Neural cell (in vitro differentiated cells): Measurements from ENCODE around the gene TRIM25. TPM values are rescaled to one million over a fixed set of nuclear protein-coding genes. Genes with fewer than 3 reads are reported as not detected.

Source experiments
- H2AFZ ChIP-seq: fragments of 200-600, 300-800 bp; sonication (generic), shearing (Covaris generic); 2 replicates; pipeline ENCODE4 v1.6.0; 2014; ENCODE audit warnings: low read depth, mild to moderate bottlenecking, antibody characterized with exemption, low read length, moderate library complexity
- H3F3A ChIP-seq: fragments of 200-600 bp; shearing (Covaris generic); 2 replicates; pipeline ENCODE4 v1.6.1; 2016; ENCODE audit warnings: mild to moderate bottlenecking, moderate library complexity, mixed read lengths, antibody characterized with exemption, low read length; ENCODE audit not compliant: insufficient read depth, poor library complexity, severe bottlenecking
- H3K27ac ChIP-seq: fragments of 200-600, 300-800 bp; sonication (generic), shearing (Covaris generic); 2 replicates; pipeline ENCODE4 v1.5.1; 2014; ENCODE audit warnings: mild to moderate bottlenecking, low read length, moderate library complexity
- H3K27me3 ChIP-seq: fragments of 300-800, 200-600 bp; sonication (generic), shearing (Covaris generic); 2 replicates; pipeline ENCODE4 v1.6.0; 2014; ENCODE audit warnings: mild to moderate bottlenecking, low read depth, low read length, moderate library complexity; ENCODE audit not compliant: insufficient read depth
- H3K36me3 ChIP-seq: fragments of 300-800, 200-600 bp; sonication (generic), shearing (Covaris generic); 2 replicates; pipeline ENCODE4 v1.5.1; 2014; ENCODE audit warnings: mild to moderate bottlenecking, antibody characterized with exemption, low read length, moderate library complexity; ENCODE audit not compliant: insufficient read depth
- H3K4me2 ChIP-seq: fragments of 300-800, 200-600 bp; sonication (generic), shearing (Covaris generic); 2 replicates; pipeline ENCODE4 v1.6.0; 2014; ENCODE audit warnings: mild to moderate bottlenecking, low read length
- H3K4me3 ChIP-seq: fragments of 300-800, 200-600 bp; sonication (generic), shearing (Covaris generic); 2 replicates; pipeline ENCODE4 v1.5.1; 2014; ENCODE audit warnings: mild to moderate bottlenecking, low read length, moderate library complexity
- H3K79me2 ChIP-seq: fragments of 200-600 bp; shearing (Covaris generic); replicated peaks from 2 replicates; pipeline ENCODE4 v1.6.0; 2014; ENCODE audit warnings: mild to moderate bottlenecking, low read length, moderate library complexity; ENCODE audit not compliant: insufficient read depth
- H3K9ac ChIP-seq: fragments of 300-800, 200-600 bp; sonication (generic), shearing (Covaris generic); 2 replicates; pipeline ENCODE4 v1.6.1; 2016; ENCODE audit warnings: mild to moderate bottlenecking, low read length, mixed read lengths
- H3K9me2 ChIP-seq: fragments of 200-600 bp; shearing (Covaris generic); 2 replicates; pipeline ENCODE4 v1.6.1; 2016; ENCODE audit warnings: mild to moderate bottlenecking, low read length, mixed read lengths; ENCODE audit not compliant: insufficient read depth
- H3K9me3 ChIP-seq: fragments of 200-600, 300-800 bp; sonication (generic), shearing (Covaris generic); 2 replicates; pipeline ENCODE4 v1.6.1; 2016; ENCODE audit warnings: mild to moderate bottlenecking, mixed run types, low read length, moderate library complexity, mixed read lengths
- H4K20me1 ChIP-seq: fragments of 200-600 bp; shearing (Covaris generic); 2 replicates; pipeline ENCODE4 v1.6.1; 2016; ENCODE audit warnings: mild to moderate bottlenecking, mixed run types; ENCODE audit not compliant: insufficient read depth
- CTCF ChIP-seq: fragments of 450-650 bp; IDR thresholded peaks from 2 replicates; pipeline ENCODE4 v1.5.1; 2014; ENCODE audit warnings: antibody characterized with exemption, mild to moderate bottlenecking, moderate library complexity; ENCODE audit not compliant: poor library complexity, severe bottlenecking
- EP300 ChIP-seq: fragments of 450-650 bp; conservative IDR thresholded peaks from 2 replicates; pipeline ENCODE4 v1.6.1; 2014; ENCODE audit warnings: antibody characterized with exemption, mild to moderate bottlenecking, moderate library complexity; ENCODE audit not compliant: poor library complexity, severe bottlenecking
- EZH2 ChIP-seq: fragments of 200-600, 300-800 bp; shearing (Covaris generic), sonication (generic); IDR thresholded peaks from 2 replicates; pipeline ENCODE4 v1.6.1; 2014; ENCODE audit warnings: antibody characterized with exemption, low read length, borderline replicate concordance, mild to moderate bottlenecking; ENCODE audit not compliant: insufficient read depth, poor library complexity, severe bottlenecking
- MXI1 ChIP-seq: fragments of 450-650 bp; conservative IDR thresholded peaks from 2 replicates; pipeline ENCODE4 v1.6.1; 2014; ENCODE audit warnings: antibody characterized with exemption, mild to moderate bottlenecking; ENCODE audit not compliant: poor library complexity, severe bottlenecking
- POLR2AphosphoS5 ChIP-seq: IDR thresholded peaks from 2 replicates; pipeline ENCODE4 v1.6.1; 2012
- RAD21 ChIP-seq: fragments of 450-650 bp; conservative IDR thresholded peaks from 2 replicates; pipeline ENCODE4 v1.6.1; 2014; ENCODE audit warnings: antibody characterized with exemption, mild to moderate bottlenecking, moderate library complexity
- SMC3 ChIP-seq: fragments of 450-650 bp; conservative IDR thresholded peaks from 2 replicates; pipeline ENCODE4 v1.6.1; 2014; ENCODE audit warnings: antibody characterized with exemption, mild to moderate bottlenecking, moderate library complexity; ENCODE audit not compliant: poor library complexity
- TAF1 ChIP-seq: IDR thresholded peaks from 2 replicates; pipeline ENCODE4 v1.6.1; 2012; ENCODE audit warnings: low read depth
- polyA plus RNA-seq: library from polyadenylated mRNA; depleted of rRNA; stranded (reverse); fragments of >200 nt; gene quantifications from 2 replicates; pipeline ENCODE4 v1.2.3, GENCODE V29; 2014
- TF ChIP-seq, protein P1 (sequence below): IDR thresholded peaks from 2 replicates; pipeline ENCODE4 v1.6.1; 2012; ENCODE audit warnings: borderline replicate concordance

TRIM25 gene
- polyA plus RNA-seq, 1 donor from 2014 or later, result 1.7 TPM

- Histone ChIP-seq H3K36me3 (no peaks in the 10 kb centered on the region), H3K4me2 (no peak overlapping the region), H3F3A (no peaks in the 10 kb centered on the region), H3K9me2 (no peaks in the 10 kb centered on the region), H3K9me3 (no peaks in the 10 kb centered on the region), H2AFZ (no peak overlapping the region), H3K27ac (no peak overlapping the region), H3K79me2 (no peaks in the 10 kb centered on the region), H4K20me1 (no peaks in the 10 kb centered on the region), H3K4me3 (no peak overlapping the region), H3K27me3 (peaks cover 17% of the 10 kb centered on the region), H3K9ac (no peak overlapping the region)
- TF ChIP-seq, protein P1, sequence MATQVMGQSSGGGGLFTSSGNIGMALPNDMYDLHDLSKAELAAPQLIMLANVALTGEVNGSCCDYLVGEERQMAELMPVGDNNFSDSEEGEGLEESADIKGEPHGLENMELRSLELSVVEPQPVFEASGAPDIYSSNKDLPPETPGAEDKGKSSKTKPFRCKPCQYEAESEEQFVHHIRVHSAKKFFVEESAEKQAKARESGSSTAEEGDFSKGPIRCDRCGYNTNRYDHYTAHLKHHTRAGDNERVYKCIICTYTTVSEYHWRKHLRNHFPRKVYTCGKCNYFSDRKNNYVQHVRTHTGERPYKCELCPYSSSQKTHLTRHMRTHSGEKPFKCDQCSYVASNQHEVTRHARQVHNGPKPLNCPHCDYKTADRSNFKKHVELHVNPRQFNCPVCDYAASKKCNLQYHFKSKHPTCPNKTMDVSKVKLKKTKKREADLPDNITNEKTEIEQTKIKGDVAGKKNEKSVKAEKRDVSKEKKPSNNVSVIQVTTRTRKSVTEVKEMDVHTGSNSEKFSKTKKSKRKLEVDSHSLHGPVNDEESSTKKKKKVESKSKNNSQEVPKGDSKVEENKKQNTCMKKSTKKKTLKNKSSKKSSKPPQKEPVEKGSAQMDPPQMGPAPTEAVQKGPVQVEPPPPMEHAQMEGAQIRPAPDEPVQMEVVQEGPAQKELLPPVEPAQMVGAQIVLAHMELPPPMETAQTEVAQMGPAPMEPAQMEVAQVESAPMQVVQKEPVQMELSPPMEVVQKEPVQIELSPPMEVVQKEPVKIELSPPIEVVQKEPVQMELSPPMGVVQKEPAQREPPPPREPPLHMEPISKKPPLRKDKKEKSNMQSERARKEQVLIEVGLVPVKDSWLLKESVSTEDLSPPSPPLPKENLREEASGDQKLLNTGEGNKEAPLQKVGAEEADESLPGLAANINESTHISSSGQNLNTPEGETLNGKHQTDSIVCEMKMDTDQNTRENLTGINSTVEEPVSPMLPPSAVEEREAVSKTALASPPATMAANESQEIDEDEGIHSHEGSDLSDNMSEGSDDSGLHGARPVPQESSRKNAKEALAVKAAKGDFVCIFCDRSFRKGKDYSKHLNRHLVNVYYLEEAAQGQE, result no peak
- TF ChIP-seq RAD21 (no peak), POLR2AphosphoS5 (no peak), EP300 (no peak), EZH2 (no peak), TAF1 (no peak), CTCF (no peak), MXI1 (no peak)
These were observed 5.1 kb upstream of the TRIM25 start for GRCh38 chr17:56918916-56919315.

DNA sequence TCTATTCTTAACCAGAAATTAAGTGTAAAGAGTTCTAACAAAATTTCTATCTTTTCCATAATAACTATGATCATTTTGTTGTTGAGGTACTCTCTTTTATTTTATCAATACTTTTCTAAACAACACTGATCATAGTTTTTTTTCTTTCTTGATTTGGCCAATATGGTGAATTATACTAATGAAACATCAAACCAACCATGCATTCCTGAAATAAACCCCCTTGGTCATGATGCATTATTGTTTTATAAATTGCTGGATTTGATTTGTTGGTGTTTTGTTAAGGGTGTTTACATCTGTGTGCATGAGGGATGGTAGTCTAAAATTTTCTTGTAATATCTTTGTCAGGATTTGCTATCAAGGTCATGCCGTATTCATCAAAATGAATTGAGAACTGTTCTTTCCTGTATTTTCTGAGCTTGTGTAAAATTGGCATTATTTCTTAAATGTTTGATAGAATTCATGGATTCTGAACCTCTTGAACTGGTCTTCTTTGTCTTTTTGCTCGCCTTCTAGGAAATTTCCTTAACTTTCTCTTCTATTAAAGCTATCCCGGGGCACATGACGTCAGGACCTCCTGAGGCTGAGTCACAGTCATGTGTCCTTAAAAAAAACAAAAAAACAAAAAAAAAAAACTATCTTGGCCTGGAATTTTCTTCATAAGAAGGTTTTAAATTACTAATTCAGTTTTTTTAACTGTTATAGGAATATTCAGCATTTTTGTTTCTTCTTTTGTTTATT is 3.9 kb upstream of the TRIM25 start:
- TF ChIP-seq CTCF (no peak), TAF1 (no peak), RAD21 (no peak), SMC3 (no peak), EP300 (no peak), POLR2AphosphoS5 (no peak), EZH2 (no peak), MXI1 (no peak)
- TF ChIP-seq, protein P1, result no peak
- H3K27ac ChIP-seq, result no peak overlapping the region
- no peaks in the 10 kb centered on the region for H3F3A ChIP-seq
- H3K79me2 ChIP-seq, result no peaks in the 10 kb centered on the region
- no peaks in the 10 kb centered on the region for H3K36me3 ChIP-seq
- H3K27me3 ChIP-seq, result peaks cover 29% of the 10 kb centered on the region
- H4K20me1 ChIP-seq, result no peaks in the 10 kb centered on the region
- H2AFZ ChIP-seq, result no peak overlapping the region
- no peak overlapping the region for H3K4me3 ChIP-seq
- no peaks in the 10 kb centered on the region for H3K9me2 ChIP-seq
- H3K9ac ChIP-seq, result no peak overlapping the region
- no peaks in the 10 kb centered on the region for H3K9me3 ChIP-seq
- no peak overlapping the region for H3K4me2 ChIP-seq
